Uterus (tissue), 4 donors: ENCODE measurements around the gene LST1. TPM values are rescaled to one million over a fixed set of nuclear protein-coding genes. Genes with fewer than 3 reads are reported as not detected.

Source experiments
- DNase-seq, 2 donors: peaks; one replicate each; pipeline ENCODE4 v3.0.0-alpha.2; 2019 to 2020
- H3K27ac ChIP-seq, 2 donors: fragments of 200-600 bp; sonication (generic); 1 replicate in 1 of 2; 2 replicates in 1 of 2; pipeline ENCODE4 v1.5.1; 2016 to 2018
- H3K27me3 ChIP-seq, 2 donors: fragments of 200-600 bp; sonication (generic); one replicate each; pipeline ENCODE4 v1.5.1; 2018 to 2019; ENCODE audit warnings: control low read depth in 1 of 2
- H3K36me3 ChIP-seq, 2 donors: fragments of 200-600 bp; sonication (generic); one replicate each; pipeline ENCODE4 v1.5.1; 2019; ENCODE audit warnings: control low read depth in 1 of 2
- H3K4me1 ChIP-seq, 2 donors: fragments of 200-600 bp; sonication (generic); one replicate each; pipeline ENCODE4 v1.5.1; 2018 to 2019; ENCODE audit warnings: control low read depth in 1 of 2
- H3K4me3 ChIP-seq, 2 donors: fragments of 200-600 bp; sonication (generic); 1 replicate in 1 of 2; 2 replicates in 1 of 2; pipeline ENCODE4 v1.5.1; 2018 to 2019; ENCODE audit warnings: mild to moderate bottlenecking in 1 of 2
- H3K9me3 ChIP-seq, 2 donors: fragments of 200-600 bp; sonication (generic); one replicate each; pipeline ENCODE4 v1.5.1; 2019; ENCODE audit warnings: control low read depth in 1 of 2
- CTCF ChIP-seq, 4 experiments: fragments of 200-600 bp in 2 of 4; fragments of 450-650 bp in 2 of 4; sonication (generic) in 2 of 4; IDR thresholded peaks; one replicate each; pipeline ENCODE4 v1.5.1; 2016 to 2019; ENCODE audit warnings: antibody characterized with exemption in 4 of 4, mild to moderate bottlenecking in 2 of 4, moderate library complexity in 1 of 4
- POLR2A ChIP-seq, 2 donors: fragments of 450-650 bp; IDR thresholded peaks; one replicate each; pipeline ENCODE4 v1.6.1; 2016; ENCODE audit warnings: antibody characterized with exemption in 2 of 2, mild to moderate bottlenecking in 1 of 2, moderate library complexity in 1 of 2
- intact Hi-C: fragments of 100-400 bp; cut with DNase I; formaldehyde crosslinking; loops from one replicate; pipeline ENCODE4 v1.15.1; 2023; ENCODE audit warnings: low total_unique reads
- total RNA-seq, 4 donors: library from RNA; depleted of rRNA in 3 of 4; stranded (reverse); fragments of >200 nt in 3 of 4; gene quantifications; one replicate each; pipeline versions ENCODE4 v1.1.0 to v1.2.4, GENCODE V29; 2014 to 2023
- donor health status: DM: yes; HTN: yes; CAD: no.

LST1 gene
- total RNA-seq, 4 donors from 2014 or later: 2.6 to 229 (median 3.2) TPM; not detected in 1

- intact Hi-C loops: no loop called here
- TF ChIP-seq CTCF (IDR thresholded peaks at IDR 0.05): no peak
- TF ChIP-seq POLR2A (IDR thresholded peaks at IDR 0.05): peak; percentile 26 to 62
- H3K4me1 ChIP-seq: peaks cover 0 to 8% of the 10 kb centered on the region in 2 donors
- H3K27me3 ChIP-seq: no peaks in the 10 kb centered on the region
- H3K27ac ChIP-seq: peak within 1 kb of the TSS; percentile 93 to 98
- no peaks in the 10 kb centered on the region for H3K9me3 ChIP-seq
- no peaks in the 10 kb centered on the region for H3K36me3 ChIP-seq
- peak in 1 of 2 donors; percentile 83 for DNase-seq
- H3K4me3 ChIP-seq: peak within 1 kb of the TSS; percentile 54 to 68
Measured at GRCh38 chr6:31620586-31621319, 34.7 kb downstream of the LST1 start, which contains the start of gene PRRC2A. Gene PRRC2A, plus strand, starts transcription at chr6:31620715. Its CDS starts 2,075 bp downstream, at chr6:31622790.

- H3K36me3 ChIP-seq: no peaks in the 10 kb centered on the region
- intact Hi-C loops: no loop called here
- DNase-seq: no peak
- H3K27me3 ChIP-seq: no peaks in the 10 kb centered on the region
- peaks cover 0 to 8% of the 10 kb centered on the region in 2 donors for H3K4me1 ChIP-seq
- peak overlapping the region; percentile 54 to 68 for H3K4me3 ChIP-seq
- TF ChIP-seq CTCF (IDR thresholded peaks at IDR 0.05): no peak
- TF ChIP-seq POLR2A (IDR thresholded peaks at IDR 0.05): no peak
- no peaks in the 10 kb centered on the region for H3K9me3 ChIP-seq
- peak overlapping the region; percentile 93 to 98 for H3K27ac ChIP-seq
Measured at GRCh38 chr6:31621320-31621939, 35.4 kb downstream of the LST1 start.

- no peaks in the 10 kb centered on the region for H3K9me3 ChIP-seq
- no peak for DNase-seq
- TF ChIP-seq POLR2A (IDR thresholded peaks at IDR 0.05): no peak
- TF ChIP-seq CTCF (IDR thresholded peaks at IDR 0.05): no peak
- peak overlapping the region; percentile 54 to 68 for H3K4me3 ChIP-seq
- H3K4me1 ChIP-seq: peaks cover 0 to 8% of the 10 kb centered on the region in 2 donors
- H3K27me3 ChIP-seq: no peaks in the 10 kb centered on the region
- peak overlapping the region; percentile 93 to 98 for H3K27ac ChIP-seq
- H3K36me3 ChIP-seq: no peaks in the 10 kb centered on the region
- intact Hi-C loops: no loop called here
Measured at GRCh38 chr6:31621991-31622390, 35.9 kb downstream of the LST1 start.

GRCh38 chr6:31622684-31623091 is 36.6 kb downstream of the LST1 start:
- Histone ChIP-seq H3K9me3 (no peaks in the 10 kb centered on the region), H3K4me3 (no peak overlapping the region), H3K4me1 (peaks cover 0 to 8% of the 10 kb centered on the region in 2 donors), H3K27ac (peak overlapping the region in 1 of 2 donors; percentile 98), H3K36me3 (no peaks in the 10 kb centered on the region), H3K27me3 (no peaks in the 10 kb centered on the region)
- no peak for DNase-seq
- intact Hi-C loops: no loop called here
- no peak for TF ChIP-seq CTCF (IDR thresholded peaks at IDR 0.05)
- no peak for TF ChIP-seq POLR2A (IDR thresholded peaks at IDR 0.05)

- DNase-seq: no peak
- TF ChIP-seq POLR2A (IDR thresholded peaks at IDR 0.05): no peak
- intact Hi-C loops: no loop called here
- no peaks in the 10 kb centered on the region for H3K27me3 ChIP-seq
- H3K4me1 ChIP-seq: peaks cover 0 to 8% of the 10 kb centered on the region in 2 donors
- no peak overlapping the region for H3K4me3 ChIP-seq
- no peak overlapping the region for H3K27ac ChIP-seq
- H3K9me3 ChIP-seq: no peaks in the 10 kb centered on the region
- no peaks in the 10 kb centered on the region for H3K36me3 ChIP-seq
Measured at GRCh38 chr6:31624070-31624469, 38.0 kb downstream of the LST1 start.
